Measurements from ENCODE around the gene PTCD1. TPM values are rescaled to one million over a fixed set of nuclear protein-coding genes. Genes with fewer than 3 reads are reported as not detected.
A peak's percentile ranks its signal among the peaks of the same experiment; 100 is the strongest.
"Not testable (repeated sequence)": the region's sequence is repeated elsewhere in the genome, so short reads cannot be mapped to it uniquely, and the experiment has no call there.

Gene PTCD1
- total RNA-seq, 1 donor from 2014 or later, result 11.3 TPM

- peaks cover 42% of the 10 kb centered on the region for H3K36me3 ChIP-seq (ENCODE audit: control insufficient read depth, insufficient read depth, low read length)
- FAIRE-seq; H3K4me3 ChIP-seq (ENCODE audit: low read depth, low read length); DNase-seq (ENCODE audit: low read depth); H3K27me3 ChIP-seq (ENCODE audit: control insufficient read depth, insufficient read depth, low read length): not testable (repeated sequence)
- TF ChIP-seq CTCF (IDR thresholded peaks at IDR 0.05; ENCODE audit: insufficient read depth, low read length, severe bottlenecking), result peak; percentile 65
Measured at GRCh38 chr7:99415513-99416127, 23.0 kb downstream of the PTCD1 start.

GRCh38 chr7:99410635-99411034, 28.0 kb downstream of the PTCD1 start:
- H3K36me3 ChIP-seq (ENCODE audit: control insufficient read depth, insufficient read depth, low read length), result peaks cover 13% of the 10 kb centered on the region
- DNase-seq (ENCODE audit: low read depth) (no peak), FAIRE-seq (no peak)
- H3K27me3 ChIP-seq (ENCODE audit: control insufficient read depth, insufficient read depth, low read length), result no peaks in the 10 kb centered on the region
- H3K4me3 ChIP-seq (ENCODE audit: low read depth, low read length), result no peak overlapping the region
- no peak for TF ChIP-seq CTCF (IDR thresholded peaks at IDR 0.05; ENCODE audit: insufficient read depth, low read length, severe bottlenecking)

GRCh38 chr7:99409806-99410205, 28.8 kb downstream of the PTCD1 start:
- FAIRE-seq (no peak), DNase-seq (ENCODE audit: low read depth) (no peak)
- Histone ChIP-seq H3K27me3 (ENCODE audit: control insufficient read depth, insufficient read depth, low read length) (no peaks in the 10 kb centered on the region), H3K4me3 (ENCODE audit: low read depth, low read length) (peak overlapping the region; percentile 84), H3K36me3 (ENCODE audit: control insufficient read depth, insufficient read depth, low read length) (peaks cover 16% of the 10 kb centered on the region)
- TF ChIP-seq CTCF (IDR thresholded peaks at IDR 0.05; ENCODE audit: insufficient read depth, low read length, severe bottlenecking), result no peak

- H3K4me3 ChIP-seq (ENCODE audit: low read depth, low read length), result peak overlapping the region; percentile 84
- H3K36me3 ChIP-seq (ENCODE audit: control insufficient read depth, insufficient read depth, low read length), result peaks cover 16% of the 10 kb centered on the region
- no peak for TF ChIP-seq CTCF (IDR thresholded peaks at IDR 0.05; ENCODE audit: insufficient read depth, low read length, severe bottlenecking)
- FAIRE-seq (no peak), DNase-seq (ENCODE audit: low read depth) (no peak)
- no peaks in the 10 kb centered on the region for H3K27me3 ChIP-seq (ENCODE audit: control insufficient read depth, insufficient read depth, low read length)
Measured at GRCh38 chr7:99409192-99409572, 29.4 kb downstream of the PTCD1 start.

GRCh38 chr7:99408379-99409191, 30.0 kb downstream of the PTCD1 start, which contains the start of the genes BUD31 and PDAP1:
BUD31 (plus strand) TSS chr7:99408969; CDS start chr7:99411093, 2,124 bp downstream.
PDAP1 (minus strand) TSS chr7:99408597; CDS start chr7:99408548, 49 bp downstream.
- H3K4me3 ChIP-seq (ENCODE audit: low read depth, low read length), result peak within 1 kb of the TSS; percentile 84
- peak; percentile 89 for DNase-seq (ENCODE audit: low read depth)
- no peak for FAIRE-seq
- H3K27me3 ChIP-seq (ENCODE audit: control insufficient read depth, insufficient read depth, low read length), result no peaks in the 10 kb centered on the region
- TF ChIP-seq CTCF (IDR thresholded peaks at IDR 0.05; ENCODE audit: insufficient read depth, low read length, severe bottlenecking), result peak; percentile 9
- H3K36me3 ChIP-seq (ENCODE audit: control insufficient read depth, insufficient read depth, low read length), result peaks cover 19% of the 10 kb centered on the region
